Body of pancreas (tissue), 4 donors: ENCODE results near the gene HAND1. TPM values are rescaled to one million over a fixed set of nuclear protein-coding genes. Genes with fewer than 3 reads are reported as not detected.

Experiments
- ATAC-seq: fragments of 150-250 bp; one replicate; pipeline ENCODE4 v1.9.1; 2016
- DNase-seq, 4 donors: peaks; one replicate each; pipeline ENCODE4 v3.0.0-alpha.2; 2019
- H3K27ac ChIP-seq, 4 donors: fragments of 200-600 bp; sonication (generic); 1 replicate in 3 of 4; 2 replicates in 1 of 4; pipeline versions ENCODE4 v1.5.1 to v1.6.1; 2016 to 2019; ENCODE audit warnings: mild to moderate bottlenecking in 1 of 4, mixed read lengths in 1 of 4, moderate library complexity in 1 of 4
- H3K27me3 ChIP-seq, 2 donors: fragments of 200-600 bp; sonication (generic); one replicate each; pipeline ENCODE4 v1.6.0; 2016; ENCODE audit warnings: mild to moderate bottlenecking in 1 of 2
- H3K36me3 ChIP-seq, 2 donors: fragments of 200-600 bp; sonication (generic); replicated peaks in 1 of 2; 2 replicates each; pipeline ENCODE4 v1.5.1; 2016; ENCODE audit warnings: low read depth in 2 of 2; ENCODE audit not compliant: insufficient read depth in 1 of 2
- H3K4me1 ChIP-seq: fragments of 200-600 bp; sonication (generic); one replicate; pipeline ENCODE4 v1.6.0; 2016
- H3K4me3 ChIP-seq, 2 donors: fragments of 200-600 bp; sonication (generic); 1 replicate in 1 of 2; 2 replicates in 1 of 2; pipeline ENCODE4 v1.5.1; 2016 to 2019
- H3K9me3 ChIP-seq, 3 donors: fragments of 200-600 bp; sonication (generic); 1 replicate in 2 of 3; 2 replicates in 1 of 3; pipeline ENCODE4 v1.5.1; 2016
- CTCF ChIP-seq, 7 experiments: fragments of 450-650 bp in 4 of 7; fragments of 200-600 bp in 3 of 7; sonication (generic) in 3 of 7; IDR thresholded peaks; one replicate each; pipeline ENCODE4 v1.5.1; 2016 to 2019; ENCODE audit warnings: antibody characterized with exemption in 7 of 7
- POLR2A ChIP-seq, 3 donors: fragments of 450-650 bp; IDR thresholded peaks; one replicate each; pipeline ENCODE4 v1.6.1; 2016; ENCODE audit warnings: antibody characterized with exemption in 3 of 3, mild to moderate bottlenecking in 2 of 3
- WGBS, 2 donors: methylation state at CpG; one replicate each; pipeline ENCODE4 v1.1.5; 2017; 5-methylcytosine and 5-hydroxymethylcytosine counted together
- intact Hi-C: fragments of 100-400 bp; cut with DNase I; formaldehyde crosslinking; loops from one replicate; pipeline ENCODE4 v1.15.1; 2023
- total RNA-seq, 2 donors: library from RNA; depleted of rRNA; stranded (reverse); fragments of >200 nt; gene quantifications; one replicate each; pipeline ENCODE4 v1.1.0, GENCODE V29; 2016

Gene HAND1
- total RNA-seq, 2 donors from 2014 or later: not detected

GRCh38 chr5:154501566-154501965, 23.5 kb upstream of the HAND1 start:
- Histone ChIP-seq H3K4me3 (no peak overlapping the region), H3K9me3 (no peaks in the 10 kb centered on the region), H3K4me1 (no peaks in the 10 kb centered on the region), H3K27ac (no peak overlapping the region), H3K36me3 (no peaks in the 10 kb centered on the region), H3K27me3 (no peaks in the 10 kb centered on the region)
- 49 to 68% methylated on average over 2 of the region's 2 CpGs for WGBS, 2 donors
- no peak for ATAC-seq
- intact Hi-C loops: no loop called here
- TF ChIP-seq CTCF (IDR thresholded peaks at IDR 0.05) (no peak), POLR2A (IDR thresholded peaks at IDR 0.05) (no peak)
- no peak for DNase-seq

DNA sequence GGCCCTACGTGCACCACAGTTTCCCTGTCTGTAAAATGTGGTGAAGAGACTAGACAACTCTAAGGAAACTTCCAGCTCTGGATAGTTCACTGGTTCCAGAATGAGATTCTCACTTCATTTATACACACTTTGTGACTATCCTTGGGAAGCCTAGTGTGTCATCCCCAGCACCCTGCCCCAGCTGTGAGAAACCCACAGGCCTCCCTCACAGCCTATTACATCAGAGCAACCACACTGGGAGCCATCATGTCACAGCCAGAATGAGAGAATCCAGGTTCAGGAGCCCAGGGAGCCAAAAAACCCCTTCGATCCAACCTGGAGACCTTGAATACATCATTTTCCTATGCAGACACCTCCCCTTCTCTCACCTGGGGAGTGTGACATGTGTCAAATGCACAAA, 21.0 kb upstream of the HAND1 start:
- TF ChIP-seq POLR2A (IDR thresholded peaks at IDR 0.05): no peak
- no peak for TF ChIP-seq CTCF (IDR thresholded peaks at IDR 0.05)
- H3K27me3 ChIP-seq: no peaks in the 10 kb centered on the region
- H3K27ac ChIP-seq: no peak overlapping the region
- H3K4me1 ChIP-seq: no peaks in the 10 kb centered on the region
- H3K36me3 ChIP-seq: no peaks in the 10 kb centered on the region
- DNase-seq: no peak
- WGBS, 2 donors: 88 to 92% methylated on average over 2 of the region's 2 CpGs
- no peak overlapping the region for H3K4me3 ChIP-seq
- no peaks in the 10 kb centered on the region for H3K9me3 ChIP-seq
- ATAC-seq: no peak
- intact Hi-C loops: no loop called here

- Histone ChIP-seq H3K9me3 (no peaks in the 10 kb centered on the region), H3K4me3 (no peak overlapping the region), H3K36me3 (no peaks in the 10 kb centered on the region), H3K27me3 (no peaks in the 10 kb centered on the region), H3K4me1 (no peaks in the 10 kb centered on the region), H3K27ac (no peak overlapping the region)
- no peak for DNase-seq
- intact Hi-C loops: no loop called here
- ATAC-seq: no peak
- 76 to 83% methylated on average over 1 of the region's 1 CpG for WGBS, 2 donors
- TF ChIP-seq CTCF (IDR thresholded peaks at IDR 0.05): no peak
- TF ChIP-seq POLR2A (IDR thresholded peaks at IDR 0.05): no peak
These were observed 20.6 kb upstream of the HAND1 start for GRCh38 chr5:154498591-154498990.

DNA sequence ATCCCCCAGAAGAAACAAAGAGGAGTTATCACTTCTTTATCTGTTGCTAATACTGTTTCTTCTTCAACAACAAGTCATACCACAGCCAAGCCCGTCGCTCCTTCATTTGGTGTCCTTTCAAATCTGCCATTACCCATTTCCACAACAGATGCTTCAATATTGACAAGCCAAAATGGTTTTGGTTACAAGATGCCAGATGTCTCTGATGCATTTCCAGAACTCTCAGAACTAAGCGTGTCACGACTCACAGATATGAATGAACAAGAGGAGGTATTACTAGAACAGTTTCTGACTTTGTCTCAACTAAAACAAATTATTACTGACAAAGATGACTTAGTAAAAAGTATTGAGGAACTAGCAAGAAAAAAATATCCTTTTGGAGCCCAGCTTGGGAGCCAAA, 16.0 kb upstream of the HAND1 start:
- 65 to 67% methylated on average over 4 of the region's 4 CpGs for WGBS, 2 donors

More for the DNA sequence above, 16.0 kb upstream of the HAND1 start:
- Histone ChIP-seq H3K36me3 (no peaks in the 10 kb centered on the region), H3K27ac (no peak overlapping the region), H3K4me3 (no peak overlapping the region), H3K4me1 (no peaks in the 10 kb centered on the region), H3K27me3 (peaks cover 0 to 6% of the 10 kb centered on the region in 2 donors), H3K9me3 (no peaks in the 10 kb centered on the region)
- no peak for ATAC-seq
- intact Hi-C loops: no loop called here
- TF ChIP-seq POLR2A (IDR thresholded peaks at IDR 0.05) (no peak), CTCF (IDR thresholded peaks at IDR 0.05) (no peak)
- no peak for DNase-seq
